Measurements from ENCODE around the gene E2F2. TPM values are rescaled to one million over a fixed set of nuclear protein-coding genes. Genes with fewer than 3 reads are reported as not detected.

The E2F2 gene
- total RNA-seq, 1 donor from 2014 or later = 2.9 TPM

DNA sequence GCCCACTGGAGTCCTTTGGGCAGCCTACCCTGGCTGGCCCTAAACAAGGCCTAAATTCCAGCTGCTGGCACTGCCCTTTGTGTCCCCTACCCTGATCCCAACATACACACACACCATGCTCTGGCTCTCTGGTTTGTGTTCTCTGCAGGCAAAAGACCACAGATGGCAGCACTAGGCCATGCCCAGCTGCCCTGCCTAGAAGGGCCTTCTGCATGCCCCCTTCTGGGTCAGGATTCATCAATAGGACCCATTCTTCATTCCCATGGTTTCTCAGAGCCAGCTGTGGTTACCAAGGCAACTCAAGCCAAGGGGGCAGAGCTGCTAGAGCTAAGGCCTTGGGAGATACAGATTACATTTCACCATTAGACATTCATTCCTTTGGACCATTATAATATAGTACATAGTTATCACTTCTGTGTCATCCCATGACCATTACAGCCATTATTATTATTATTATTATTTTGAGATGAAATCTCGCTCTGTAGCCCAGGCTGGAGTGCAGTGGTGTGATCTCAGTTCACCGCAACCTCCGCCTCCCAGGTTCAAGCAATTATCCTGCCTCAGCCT is 64.5 kb downstream of the E2F2 start:
- H3K27me3 ChIP-seq = no peaks in the 10 kb centered on the region
- H3K36me3 ChIP-seq = no peaks in the 10 kb centered on the region
- DNase-seq (ENCODE audit: extremely low spot score in 2 of 2) = no peak
- no peak overlapping the region for H3K27ac ChIP-seq
- peaks cover 16% of the 10 kb centered on the region for H3K4me1 ChIP-seq
- no peaks in the 10 kb centered on the region for H3K9me3 ChIP-seq
- TF ChIP-seq POLR2A (IDR thresholded peaks at IDR 0.05) = no peak
- TF ChIP-seq, protein P1, sequence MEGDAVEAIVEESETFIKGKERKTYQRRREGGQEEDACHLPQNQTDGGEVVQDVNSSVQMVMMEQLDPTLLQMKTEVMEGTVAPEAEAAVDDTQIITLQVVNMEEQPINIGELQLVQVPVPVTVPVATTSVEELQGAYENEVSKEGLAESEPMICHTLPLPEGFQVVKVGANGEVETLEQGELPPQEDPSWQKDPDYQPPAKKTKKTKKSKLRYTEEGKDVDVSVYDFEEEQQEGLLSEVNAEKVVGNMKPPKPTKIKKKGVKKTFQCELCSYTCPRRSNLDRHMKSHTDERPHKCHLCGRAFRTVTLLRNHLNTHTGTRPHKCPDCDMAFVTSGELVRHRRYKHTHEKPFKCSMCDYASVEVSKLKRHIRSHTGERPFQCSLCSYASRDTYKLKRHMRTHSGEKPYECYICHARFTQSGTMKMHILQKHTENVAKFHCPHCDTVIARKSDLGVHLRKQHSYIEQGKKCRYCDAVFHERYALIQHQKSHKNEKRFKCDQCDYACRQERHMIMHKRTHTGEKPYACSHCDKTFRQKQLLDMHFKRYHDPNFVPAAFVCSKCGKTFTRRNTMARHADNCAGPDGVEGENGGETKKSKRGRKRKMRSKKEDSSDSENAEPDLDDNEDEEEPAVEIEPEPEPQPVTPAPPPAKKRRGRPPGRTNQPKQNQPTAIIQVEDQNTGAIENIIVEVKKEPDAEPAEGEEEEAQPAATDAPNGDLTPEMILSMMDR (IDR thresholded peaks at IDR 0.05) = no peak
- TF ChIP-seq POLR2AphosphoS5 (IDR thresholded peaks at IDR 0.05; ENCODE audit: insufficient read depth in 1 of 2, low read depth in 1 of 2) = no peak
- H3K4me3 ChIP-seq = no peak overlapping the region
- intact Hi-C loops (cut with DNase I) = no loop called here

DNA sequence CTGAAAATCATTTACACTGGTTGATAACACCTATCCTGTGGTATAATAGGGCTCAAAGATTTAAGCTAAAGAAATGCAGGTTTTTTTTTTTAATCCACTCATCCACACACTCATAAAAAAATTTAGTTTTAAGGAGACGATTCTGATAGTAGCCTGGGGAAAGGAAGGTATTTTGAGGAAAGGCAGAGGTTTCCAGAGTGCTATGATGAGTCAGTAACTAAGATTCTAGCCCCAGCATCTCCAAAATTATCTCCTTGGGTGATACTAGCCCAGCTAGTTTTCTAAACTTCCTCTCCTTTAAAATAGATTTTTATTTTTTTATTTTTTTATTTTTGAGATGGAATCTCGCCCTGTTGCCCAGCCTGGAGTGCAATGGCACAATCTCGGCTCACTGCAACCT is 67.7 kb downstream of the E2F2 start:
- peaks cover 1% of the 10 kb centered on the region for H3K4me1 ChIP-seq
- DNase-seq (ENCODE audit: extremely low spot score in 2 of 2) = no peak
- TF ChIP-seq, protein P1 (IDR thresholded peaks at IDR 0.05) = no peak
- TF ChIP-seq POLR2AphosphoS5 (IDR thresholded peaks at IDR 0.05; ENCODE audit: insufficient read depth in 1 of 2, low read depth in 1 of 2) (no peak), POLR2A (IDR thresholded peaks at IDR 0.05) (no peak)
- intact Hi-C loops (cut with DNase I) = no loop called here
- H3K36me3 ChIP-seq = no peaks in the 10 kb centered on the region
- H3K27ac ChIP-seq = no peak overlapping the region
- H3K4me3 ChIP-seq = no peak overlapping the region
- H3K9me3 ChIP-seq = no peaks in the 10 kb centered on the region
- no peaks in the 10 kb centered on the region for H3K27me3 ChIP-seq

DNA sequence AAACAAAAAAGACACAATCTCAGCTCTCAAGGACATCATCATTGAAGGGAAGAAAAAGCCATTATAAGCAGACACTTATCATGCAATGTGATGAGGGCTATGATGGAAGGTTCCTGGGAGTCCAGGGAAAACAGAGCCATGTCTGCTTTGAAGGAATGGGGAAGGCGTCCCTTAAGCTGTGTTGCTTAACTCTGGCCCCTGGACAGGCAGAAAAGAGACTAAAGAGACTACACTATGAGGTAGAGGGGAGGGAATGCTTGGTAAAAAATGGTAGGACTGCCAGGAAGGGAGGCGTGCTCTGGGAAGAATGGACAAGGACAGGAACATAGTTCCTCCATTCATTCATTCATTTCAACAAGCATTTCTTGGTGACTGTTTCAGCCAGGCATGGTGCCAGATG is 68.3 kb downstream of the E2F2 start:
- Histone ChIP-seq H3K9me3 (no peaks in the 10 kb centered on the region), H3K27me3 (no peaks in the 10 kb centered on the region), H3K4me3 (no peak overlapping the region), H3K4me1 (peaks cover 7% of the 10 kb centered on the region), H3K27ac (no peak overlapping the region), H3K36me3 (no peaks in the 10 kb centered on the region)
- TF ChIP-seq, protein P1 (IDR thresholded peaks at IDR 0.05) = no peak
- TF ChIP-seq POLR2A (IDR thresholded peaks at IDR 0.05) (no peak), POLR2AphosphoS5 (IDR thresholded peaks at IDR 0.05; ENCODE audit: insufficient read depth in 1 of 2, low read depth in 1 of 2) (no peak)
- intact Hi-C loops (cut with DNase I) = no loop called here
- DNase-seq (ENCODE audit: extremely low spot score in 2 of 2) = no peak

DNA sequence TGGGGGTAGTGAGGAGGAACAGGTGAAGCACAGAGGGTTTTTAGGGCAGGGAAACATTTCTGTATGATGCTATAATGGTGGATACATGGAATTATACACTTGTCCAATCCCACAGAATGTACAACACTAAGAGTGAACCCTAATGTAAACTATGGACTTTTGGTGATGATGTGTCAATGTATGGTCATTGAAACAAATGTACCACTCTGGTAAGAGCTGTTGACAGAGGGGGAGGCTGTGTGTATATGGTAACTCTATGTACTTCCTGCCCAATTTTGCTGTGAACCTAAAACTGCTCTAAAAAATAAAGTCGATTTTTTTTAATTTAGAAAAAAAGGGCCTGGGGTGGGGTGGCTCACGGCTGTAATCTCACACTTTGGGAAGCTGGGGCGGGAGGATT is 70.0 kb downstream of the E2F2 start:
- Histone ChIP-seq H3K9me3 (no peaks in the 10 kb centered on the region), H3K27ac (no peak overlapping the region), H3K36me3 (no peaks in the 10 kb centered on the region), H3K27me3 (no peaks in the 10 kb centered on the region), H3K4me3 (no peak overlapping the region), H3K4me1 (peaks cover 21% of the 10 kb centered on the region)
- intact Hi-C loops (cut with DNase I) = no loop called here
- no peak for DNase-seq (ENCODE audit: extremely low spot score in 2 of 2)
- TF ChIP-seq, protein P1 (IDR thresholded peaks at IDR 0.05) = no peak
- no peak for TF ChIP-seq POLR2A (IDR thresholded peaks at IDR 0.05)
- TF ChIP-seq POLR2AphosphoS5 (IDR thresholded peaks at IDR 0.05; ENCODE audit: insufficient read depth in 1 of 2, low read depth in 1 of 2) = no peak

DNA sequence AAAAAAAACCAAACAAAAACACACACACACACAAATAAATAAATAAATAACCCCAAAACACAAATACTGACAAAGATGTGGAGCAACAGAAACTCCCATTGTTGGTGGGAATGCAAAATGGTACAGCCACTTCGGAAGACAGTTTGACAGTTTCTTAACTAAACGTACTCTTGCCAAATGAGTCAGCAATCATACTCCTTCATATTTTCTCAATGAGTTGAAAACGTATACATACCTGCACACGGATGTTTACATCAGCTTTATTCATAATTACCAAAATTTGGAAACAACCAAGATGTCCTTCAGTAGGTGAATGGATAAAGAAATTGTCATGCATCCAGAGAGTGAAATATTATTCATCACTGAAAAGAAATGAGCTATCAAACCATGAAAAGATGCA is 70.5 kb downstream of the E2F2 start:
- H3K27me3 ChIP-seq = no peaks in the 10 kb centered on the region
- peaks cover 21% of the 10 kb centered on the region for H3K4me1 ChIP-seq
- H3K27ac ChIP-seq = no peak overlapping the region
- no peaks in the 10 kb centered on the region for H3K9me3 ChIP-seq
- TF ChIP-seq POLR2A (IDR thresholded peaks at IDR 0.05) (no peak), POLR2AphosphoS5 (IDR thresholded peaks at IDR 0.05; ENCODE audit: insufficient read depth in 1 of 2, low read depth in 1 of 2) (no peak)
- TF ChIP-seq, protein P1 (IDR thresholded peaks at IDR 0.05) = no peak
- H3K4me3 ChIP-seq = no peak overlapping the region
- DNase-seq (ENCODE audit: extremely low spot score in 2 of 2) = no peak
- intact Hi-C loops (cut with DNase I) = no loop called here
- H3K36me3 ChIP-seq = no peaks in the 10 kb centered on the region

Measured in vagina (tissue), 2 donors.